Mammary epithelial cell (primary cell): ENCODE measurements around the gene COL6A1.

Experiments
- EZH2 ChIP-seq: IDR thresholded peaks from 2 replicates; pipeline ENCODE4 v1.6.1; 2012; ENCODE audit warnings: low read length, inconsistent platforms, borderline replicate concordance
- TF ChIP-seq, protein P1 (sequence below), 2 donors: IDR thresholded peaks in 1 of 2; conservative IDR thresholded peaks in 1 of 2; 2 replicates each; pipeline ENCODE4 v1.5.1; 2011 to 2012; ENCODE audit warnings: inconsistent platforms in 2 of 2, low read length in 2 of 2, mild to moderate bottlenecking in 2 of 2, control low read depth in 1 of 2, low read depth in 1 of 2; ENCODE audit not compliant: insufficient read depth in 1 of 2; ENCODE audit errors: extremely low read depth in 1 of 2

DNA sequence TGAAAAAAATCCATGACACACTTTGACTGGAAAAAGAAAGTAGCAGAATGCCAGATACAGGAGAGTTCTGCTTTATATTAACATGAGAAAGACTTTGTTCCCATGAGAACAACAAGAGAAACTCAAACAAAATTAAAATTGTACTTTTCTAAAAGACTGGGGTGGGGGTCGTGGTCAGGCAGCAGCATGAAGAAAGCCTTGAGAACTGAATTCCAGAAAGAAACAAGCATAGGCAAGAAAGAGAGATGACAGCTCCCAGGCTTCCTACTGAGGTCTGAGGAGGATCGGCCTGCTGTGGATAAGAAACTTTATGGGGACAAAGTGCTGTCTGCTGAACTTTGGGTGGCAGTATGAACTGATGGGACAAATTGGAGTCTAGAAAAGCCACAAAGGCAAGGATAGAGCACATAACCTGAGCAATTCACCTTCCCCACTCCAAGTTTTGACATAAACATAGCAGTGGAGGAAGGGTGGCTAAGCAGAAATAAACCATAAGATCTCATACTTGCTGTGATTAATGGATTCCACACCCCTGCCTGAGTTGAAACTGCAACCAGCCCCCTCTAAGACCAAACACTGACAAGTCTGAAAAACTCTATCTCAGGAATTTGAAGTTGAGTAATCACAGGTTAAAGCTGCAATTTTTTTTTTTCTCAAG, 43.7 kb downstream of the COL6A1 start:
- TF ChIP-seq, protein P1, sequence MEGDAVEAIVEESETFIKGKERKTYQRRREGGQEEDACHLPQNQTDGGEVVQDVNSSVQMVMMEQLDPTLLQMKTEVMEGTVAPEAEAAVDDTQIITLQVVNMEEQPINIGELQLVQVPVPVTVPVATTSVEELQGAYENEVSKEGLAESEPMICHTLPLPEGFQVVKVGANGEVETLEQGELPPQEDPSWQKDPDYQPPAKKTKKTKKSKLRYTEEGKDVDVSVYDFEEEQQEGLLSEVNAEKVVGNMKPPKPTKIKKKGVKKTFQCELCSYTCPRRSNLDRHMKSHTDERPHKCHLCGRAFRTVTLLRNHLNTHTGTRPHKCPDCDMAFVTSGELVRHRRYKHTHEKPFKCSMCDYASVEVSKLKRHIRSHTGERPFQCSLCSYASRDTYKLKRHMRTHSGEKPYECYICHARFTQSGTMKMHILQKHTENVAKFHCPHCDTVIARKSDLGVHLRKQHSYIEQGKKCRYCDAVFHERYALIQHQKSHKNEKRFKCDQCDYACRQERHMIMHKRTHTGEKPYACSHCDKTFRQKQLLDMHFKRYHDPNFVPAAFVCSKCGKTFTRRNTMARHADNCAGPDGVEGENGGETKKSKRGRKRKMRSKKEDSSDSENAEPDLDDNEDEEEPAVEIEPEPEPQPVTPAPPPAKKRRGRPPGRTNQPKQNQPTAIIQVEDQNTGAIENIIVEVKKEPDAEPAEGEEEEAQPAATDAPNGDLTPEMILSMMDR (conservative IDR thresholded peaks at IDR 0.05 in 1 of 2, IDR thresholded peaks at IDR 0.05 in 1 of 2; ENCODE audit: extremely low read depth in 1 of 2, insufficient read depth in 1 of 2, low read depth in 1 of 2, low read length in 2 of 2), result no peak
- no peak for TF ChIP-seq EZH2
